K562 (cell line): ENCODE results near the gene CDK4. TPM values are rescaled to one million over a fixed set of nuclear protein-coding genes. Genes with fewer than 3 reads are reported as not detected.

ENCODE experiments used
- DDX20 ChIP-seq: fragments of 450-650 bp; IDR thresholded peaks from 2 replicates; pipeline ENCODE4 v1.6.1; 2016; ENCODE audit warnings: missing genetic modification characterization, low read depth, mild to moderate bottlenecking, missing compliant biosample characterization, moderate library complexity
- EHMT2 ChIP-seq: fragments of 450-650 bp; IDR thresholded peaks from 2 replicates; pipeline ENCODE4 v1.6.1; 2018; ENCODE audit warnings: antibody characterized with exemption
- MED1 ChIP-seq: sonication (generic); formaldehyde crosslinking; IDR thresholded peaks from 2 replicates; pipeline ENCODE4 v1.8.1; 2023; ENCODE audit warnings: missing genetic modification reagents, borderline replicate concordance
- MIER1 ChIP-seq: fragments of 450-650 bp; IDR thresholded peaks from 2 replicates; pipeline ENCODE4 v1.6.1; 2016; ENCODE audit warnings: antibody characterized with exemption, mild to moderate bottlenecking, low read depth
- NFXL1 ChIP-seq: fragments of 450-650 bp; formaldehyde crosslinking; IDR thresholded peaks from 2 replicates; pipeline ENCODE4 v1.4.0; 2021; ENCODE audit warnings: mild to moderate bottlenecking
- POLR2B ChIP-seq: fragments of 450-650 bp; IDR thresholded peaks from 2 replicates; pipeline ENCODE4 v1.6.1; 2018; ENCODE audit warnings: low read depth; ENCODE audit not compliant: partially characterized antibody
- RBM14 ChIP-seq: fragments of 200-400 bp; formaldehyde crosslinking; IDR thresholded peaks from 2 replicates; pipeline ENCODE4 v1.6.1; 2018; ENCODE audit warnings: low read depth, mild to moderate bottlenecking, low read length, moderate library complexity, borderline replicate concordance; ENCODE audit not compliant: insufficient read depth
- ZFP30 ChIP-seq: fragments of 250-450 bp; sonication (Bioruptor Pico); IDR thresholded peaks from 2 replicates; pipeline ENCODE4 v1.8.0; 2022; ENCODE audit warnings: moderate library complexity, mild to moderate bottlenecking, inconsistent platforms, borderline replicate concordance
- ZNF184 ChIP-seq: sonication (generic); formaldehyde crosslinking; IDR thresholded peaks from 2 replicates; pipeline ENCODE4 v1.5.0; 2020; ENCODE audit warnings: missing genetic modification reagents
- ZNF23 ChIP-seq: fragments of 250-450 bp; sonication (Bioruptor Pico); IDR thresholded peaks from 2 replicates; pipeline ENCODE4 v1.4.0; 2020; ENCODE audit warnings: mild to moderate bottlenecking
- ZNF583 ChIP-seq: fragments of 250-450 bp; sonication (Bioruptor Pico); IDR thresholded peaks from 2 replicates; pipeline ENCODE4 v1.4.0; 2020
- ZNF586 ChIP-seq: fragments of 450-650 bp; formaldehyde crosslinking; conservative IDR thresholded peaks from 2 replicates; pipeline ENCODE4 v1.4.0; 2020; ENCODE audit warnings: mild to moderate bottlenecking, moderate library complexity
- ZNF717 ChIP-seq: fragments of 250-450 bp; sonication (Bioruptor Pico); IDR thresholded peaks from 2 replicates; pipeline ENCODE4 v1.5.0; 2021
- ZNF76 ChIP-seq: fragments of 250-450 bp; sonication (Bioruptor Pico); IDR thresholded peaks from 2 replicates; pipeline ENCODE4 v1.4.0; 2020; ENCODE audit warnings: mild to moderate bottlenecking, moderate library complexity, borderline replicate concordance
- polyA plus RNA-seq, 8 experiments: library from polyadenylated mRNA; depleted of rRNA in 4 of 8; stranded (reverse) in 5 of 8; unstranded in 3 of 8; fragments of >200 nt; fragmentation: Nextera tagmentation in 2 of 8; fragmentation: Illumina TruSeq in 1 of 8; extraction: Ambion mirVana in 2 of 8; extraction: Trizol in 1 of 8; gene quantifications; 2 replicates each; pipeline versions ENCODE4 v1.2.1 to v1.2.3, GENCODE V29; 2011 to 2014; ENCODE audit warnings: inconsistent platforms in 1 of 8, missing spikeins in 1 of 8
- total RNA-seq, 7 experiments: library from RNA; depleted of rRNA in 6 of 7; stranded (reverse); fragments of >200 nt in 6 of 7; fragmentation: Illumina TruSeq in 2 of 7; extraction: Trizol in 2 of 7; gene quantifications; 2 replicates each; pipeline versions ENCODE4 v1.2.1 to v1.2.3, GENCODE V29; 2011 to 2021; ENCODE audit warnings: low replicate concordance in 1 of 7
- TF ChIP-seq, protein P1 (sequence below): sonication (generic); formaldehyde crosslinking; IDR thresholded peaks from 2 replicates; pipeline ENCODE4 v1.8.1; 2023; ENCODE audit warnings: mild to moderate bottlenecking, missing genetic modification reagents
- TF ChIP-seq, protein P2 (sequence below): fragments of 250-450 bp; sonication (Bioruptor Pico); IDR thresholded peaks from 2 replicates; pipeline ENCODE4 v1.4.0; 2020; ENCODE audit warnings: mild to moderate bottlenecking, moderate library complexity, borderline replicate concordance
- TF ChIP-seq, protein P3 (sequence below): fragments of 450-650 bp; IDR thresholded peaks from 2 replicates; pipeline ENCODE4 v1.6.1; 2016; ENCODE audit warnings: low read depth, mild to moderate bottlenecking, moderate library complexity
- TF ChIP-seq, protein P4 (sequence below): sonication (generic); formaldehyde crosslinking; IDR thresholded peaks from 2 replicates; pipeline ENCODE4 v1.8.0; 2022; ENCODE audit warnings: mild to moderate bottlenecking, missing genetic modification reagents, borderline replicate concordance

The CDK4 gene
- total and polyA plus RNA-seq, 9 of the 15 experiments (the other 6 are each of a cell fraction or from before 2014, with no cell fraction given) = 37.8 to 436 (median 238) TPM

DNA sequence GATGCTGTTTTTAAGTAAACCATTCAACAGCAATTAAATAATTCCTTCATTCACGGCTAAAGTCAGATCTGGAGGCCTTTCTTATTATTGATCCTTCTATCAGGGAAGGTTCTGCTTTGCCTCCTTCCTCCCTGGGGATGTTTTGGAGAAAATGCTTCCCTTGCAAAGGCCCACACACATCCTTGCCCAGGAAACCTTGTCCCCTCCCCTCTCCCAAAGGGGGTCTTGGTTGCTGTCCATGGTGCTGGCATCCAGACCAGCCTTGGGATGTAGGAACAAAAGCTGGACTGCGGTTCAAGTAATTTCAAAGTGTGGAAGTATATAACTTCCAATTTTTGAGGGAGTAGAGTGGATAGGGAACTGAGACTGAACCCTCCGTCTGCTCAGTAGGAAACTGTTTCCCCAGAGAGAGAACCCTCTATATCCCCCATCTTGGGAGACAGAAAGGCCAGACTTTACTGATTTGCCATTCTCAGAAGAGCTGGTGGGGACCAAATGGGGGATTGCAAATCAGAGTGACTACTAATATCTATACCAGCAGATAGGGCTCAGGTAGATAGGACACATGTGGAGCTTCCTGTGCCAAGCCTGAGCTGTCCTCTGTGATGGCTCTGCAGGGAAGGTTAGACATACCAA is 8.4 kb upstream of the CDK4 start (continued):
- TF ChIP-seq ZNF76 (CRISPR knock-in tag) (no peak), ZNF23 (CRISPR knock-in tag) (no peak), ZNF717 (no peak), ZNF583 (CRISPR knock-in tag) (no peak), MIER1 (peak; percentile 82), POLR2B (no peak), ZNF184 (CRISPR knock-in tag) (no peak), RBM14 (no peak), ZFP30 (CRISPR knock-in tag) (no peak), EHMT2 (peak; percentile 91), DDX20 (tag) (no peak), NFXL1 (CRISPR knock-in tag) (no peak), ZNF586 (CRISPR knock-in tag) (no peak), MED1 (CRISPR knock-in tag) (no peak)
- TF ChIP-seq, protein P1, sequence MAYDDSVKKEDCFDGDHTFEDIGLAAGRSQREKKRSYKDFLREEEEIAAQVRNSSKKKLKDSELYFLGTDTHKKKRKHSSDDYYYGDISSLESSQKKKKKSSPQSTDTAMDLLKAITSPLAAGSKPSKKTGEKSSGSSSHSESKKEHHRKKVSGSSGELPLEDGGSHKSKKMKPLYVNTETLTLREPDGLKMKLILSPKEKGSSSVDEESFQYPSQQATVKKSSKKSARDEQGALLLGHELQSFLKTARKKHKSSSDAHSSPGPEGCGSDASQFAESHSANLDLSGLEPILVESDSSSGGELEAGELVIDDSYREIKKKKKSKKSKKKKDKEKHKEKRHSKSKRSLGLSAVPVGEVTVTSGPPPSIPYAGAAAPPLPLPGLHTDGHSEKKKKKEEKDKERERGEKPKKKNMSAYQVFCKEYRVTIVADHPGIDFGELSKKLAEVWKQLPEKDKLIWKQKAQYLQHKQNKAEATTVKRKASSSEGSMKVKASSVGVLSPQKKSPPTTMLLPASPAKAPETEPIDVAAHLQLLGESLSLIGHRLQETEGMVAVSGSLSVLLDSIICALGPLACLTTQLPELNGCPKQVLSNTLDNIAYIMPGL = no peak
- TF ChIP-seq, protein P2, sequence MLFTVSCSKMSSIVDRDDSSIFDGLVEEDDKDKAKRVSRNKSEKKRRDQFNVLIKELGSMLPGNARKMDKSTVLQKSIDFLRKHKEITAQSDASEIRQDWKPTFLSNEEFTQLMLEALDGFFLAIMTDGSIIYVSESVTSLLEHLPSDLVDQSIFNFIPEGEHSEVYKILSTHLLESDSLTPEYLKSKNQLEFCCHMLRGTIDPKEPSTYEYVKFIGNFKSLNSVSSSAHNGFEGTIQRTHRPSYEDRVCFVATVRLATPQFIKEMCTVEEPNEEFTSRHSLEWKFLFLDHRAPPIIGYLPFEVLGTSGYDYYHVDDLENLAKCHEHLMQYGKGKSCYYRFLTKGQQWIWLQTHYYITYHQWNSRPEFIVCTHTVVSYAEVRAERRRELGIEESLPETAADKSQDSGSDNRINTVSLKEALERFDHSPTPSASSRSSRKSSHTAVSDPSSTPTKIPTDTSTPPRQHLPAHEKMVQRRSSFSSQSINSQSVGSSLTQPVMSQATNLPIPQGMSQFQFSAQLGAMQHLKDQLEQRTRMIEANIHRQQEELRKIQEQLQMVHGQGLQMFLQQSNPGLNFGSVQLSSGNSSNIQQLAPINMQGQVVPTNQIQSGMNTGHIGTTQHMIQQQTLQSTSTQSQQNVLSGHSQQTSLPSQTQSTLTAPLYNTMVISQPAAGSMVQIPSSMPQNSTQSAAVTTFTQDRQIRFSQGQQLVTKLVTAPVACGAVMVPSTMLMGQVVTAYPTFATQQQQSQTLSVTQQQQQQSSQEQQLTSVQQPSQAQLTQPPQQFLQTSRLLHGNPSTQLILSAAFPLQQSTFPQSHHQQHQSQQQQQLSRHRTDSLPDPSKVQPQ (CRISPR knock-in tag) = no peak
- TF ChIP-seq, protein P3, sequence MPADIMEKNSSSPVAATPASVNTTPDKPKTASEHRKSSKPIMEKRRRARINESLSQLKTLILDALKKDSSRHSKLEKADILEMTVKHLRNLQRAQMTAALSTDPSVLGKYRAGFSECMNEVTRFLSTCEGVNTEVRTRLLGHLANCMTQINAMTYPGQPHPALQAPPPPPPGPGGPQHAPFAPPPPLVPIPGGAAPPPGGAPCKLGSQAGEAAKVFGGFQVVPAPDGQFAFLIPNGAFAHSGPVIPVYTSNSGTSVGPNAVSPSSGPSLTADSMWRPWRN = no peak
- TF ChIP-seq, protein P4, sequence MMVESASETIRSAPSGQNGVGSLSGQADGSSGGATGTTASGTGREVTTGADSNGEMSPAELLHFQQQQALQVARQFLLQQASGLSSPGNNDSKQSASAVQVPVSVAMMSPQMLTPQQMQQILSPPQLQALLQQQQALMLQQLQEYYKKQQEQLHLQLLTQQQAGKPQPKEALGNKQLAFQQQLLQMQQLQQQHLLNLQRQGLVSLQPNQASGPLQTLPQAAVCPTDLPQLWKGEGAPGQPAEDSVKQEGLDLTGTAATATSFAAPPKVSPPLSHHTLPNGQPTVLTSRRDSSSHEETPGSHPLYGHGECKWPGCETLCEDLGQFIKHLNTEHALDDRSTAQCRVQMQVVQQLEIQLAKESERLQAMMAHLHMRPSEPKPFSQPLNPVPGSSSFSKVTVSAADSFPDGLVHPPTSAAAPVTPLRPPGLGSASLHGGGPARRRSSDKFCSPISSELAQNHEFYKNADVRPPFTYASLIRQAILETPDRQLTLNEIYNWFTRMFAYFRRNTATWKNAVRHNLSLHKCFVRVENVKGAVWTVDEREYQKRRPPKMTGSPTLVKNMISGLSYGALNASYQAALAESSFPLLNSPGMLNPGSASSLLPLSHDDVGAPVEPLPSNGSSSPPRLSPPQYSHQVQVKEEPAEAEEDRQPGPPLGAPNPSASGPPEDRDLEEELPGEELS (CRISPR knock-in tag) = no peak
